ENCODE results near the gene TMEM61. TPM values are rescaled to one million over a fixed set of nuclear protein-coding genes. Genes with fewer than 3 reads are reported as not detected.
A peak's percentile ranks its signal among the peaks of the same experiment; 100 is the strongest.
"Not testable (repeated sequence)": the region's sequence is repeated elsewhere in the genome, so short reads cannot be mapped to it uniquely, and the experiment has no call there.

TMEM61 gene
- total RNA-seq, 1 donor from 2014 or later = not detected

DNA sequence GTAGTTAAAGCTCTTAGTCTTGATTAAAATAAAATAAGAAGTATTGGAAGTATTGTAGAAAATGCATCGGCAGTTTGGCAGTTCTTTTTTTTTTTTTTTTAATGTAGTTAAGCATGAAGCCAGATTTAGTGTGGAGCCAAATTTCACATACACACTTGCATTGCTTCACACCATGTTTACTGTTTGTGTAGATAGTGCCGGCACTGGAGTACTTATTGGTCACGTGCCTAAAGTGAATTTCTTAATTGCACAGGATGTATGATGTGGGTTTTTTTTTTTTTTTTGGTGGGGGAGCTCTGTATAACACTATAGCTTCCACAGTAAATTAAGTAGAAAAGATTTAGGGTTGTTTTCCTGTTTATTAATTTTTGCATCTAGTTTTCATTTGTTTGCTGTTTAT lies 21.2 kb upstream of the TMEM61 start:
- no peak for DNase-seq (ENCODE audit: low spot score in 2 of 2)

DNA sequence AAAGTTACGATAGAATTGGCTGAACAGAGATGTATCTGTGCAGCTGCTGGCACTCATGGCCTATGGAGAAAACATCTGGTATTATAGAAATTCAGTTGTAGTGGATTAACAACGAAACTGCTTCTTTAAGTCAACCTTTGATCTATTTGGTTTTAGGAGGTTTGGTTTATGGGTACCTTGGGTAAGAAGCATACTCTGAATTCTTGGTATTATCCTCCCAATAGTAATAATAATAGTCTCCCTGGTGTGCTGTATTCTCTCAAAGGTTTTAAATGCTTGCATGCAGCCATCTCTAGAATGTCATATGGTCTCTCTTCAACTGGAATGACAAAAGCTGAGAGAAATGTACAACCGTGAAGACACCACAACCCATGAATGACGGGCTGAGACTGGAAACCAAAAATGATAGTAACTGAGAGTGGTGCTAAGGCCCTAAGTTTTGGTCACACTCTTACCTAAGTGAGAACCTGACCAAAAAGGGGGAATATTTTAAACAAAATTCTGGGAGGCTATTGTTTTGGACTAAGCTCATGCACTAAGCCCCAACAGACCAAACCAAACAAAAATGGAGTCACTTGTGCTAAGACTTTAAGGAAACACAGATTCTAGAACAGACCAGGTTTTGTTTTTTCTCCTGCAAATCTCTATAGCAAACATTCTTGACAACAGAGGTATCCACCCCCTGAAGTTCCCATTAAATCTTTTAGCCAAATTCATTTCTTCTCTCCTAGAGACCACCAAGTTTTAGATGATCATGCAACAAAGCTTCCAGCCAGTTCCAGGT lies 17.6 kb upstream of the TMEM61 start:
- DNase-seq (ENCODE audit: low spot score in 2 of 2) = no peak
- FAIRE-seq = no peak

More for the DNA sequence above, 21.2 kb upstream of the TMEM61 start:
- FAIRE-seq = no peak

DNA sequence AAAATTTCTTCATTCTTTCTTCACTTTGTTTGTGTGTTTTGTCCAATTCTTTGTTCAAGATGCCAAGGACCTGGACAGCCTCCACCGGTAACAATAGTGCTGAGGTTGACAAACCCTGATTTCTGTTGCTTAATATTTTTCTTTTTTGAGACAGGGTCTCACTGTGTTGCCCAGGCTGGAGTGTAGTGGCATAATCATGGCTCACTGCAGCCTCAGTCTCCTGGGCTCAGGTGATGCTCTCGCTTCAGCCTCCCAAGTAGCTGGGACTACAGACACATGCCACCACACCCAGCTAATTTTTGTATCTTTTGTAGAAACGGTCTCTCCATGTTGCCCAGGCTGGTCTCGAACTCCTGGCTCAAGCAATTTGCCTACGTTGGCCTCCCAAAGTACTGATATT lies 16.6 kb upstream of the TMEM61 start:
- not testable (repeated sequence) for FAIRE-seq; DNase-seq (ENCODE audit: low spot score in 2 of 2)

DNA sequence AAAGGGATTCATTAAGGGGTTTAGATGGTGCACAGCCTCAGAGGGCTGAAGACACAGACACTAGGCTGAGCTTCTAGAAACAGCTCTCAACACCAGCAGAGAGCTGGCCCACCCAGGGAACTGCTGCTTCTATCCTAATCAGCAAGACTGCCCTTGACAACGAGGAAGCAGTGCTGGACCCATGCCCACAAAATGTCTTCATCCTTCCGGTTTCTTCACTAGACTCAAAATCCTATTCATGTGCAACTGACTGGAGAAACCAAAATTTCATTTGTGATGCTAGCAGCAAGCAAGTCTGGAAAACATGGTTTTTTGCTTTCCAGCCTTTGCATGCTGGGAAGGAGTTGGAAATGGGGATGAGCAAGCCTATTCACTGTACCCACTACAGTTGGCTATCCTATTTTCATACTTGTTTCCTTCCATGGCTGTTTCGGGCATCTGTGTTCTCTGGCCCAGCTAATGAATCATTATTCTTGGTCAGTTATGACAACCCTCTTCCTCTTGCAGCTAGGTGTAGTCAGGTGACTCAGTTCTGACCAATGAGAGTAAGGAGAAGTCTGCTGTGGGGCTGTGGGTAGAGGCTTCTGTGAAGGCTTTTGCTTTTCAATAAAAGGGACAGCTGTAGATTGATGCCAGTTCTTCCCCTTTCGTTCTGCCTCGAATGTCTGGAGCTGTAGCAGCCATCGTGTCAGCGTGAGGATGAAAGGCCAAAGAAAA lies 14.6 kb upstream of the TMEM61 start:
- no peak for FAIRE-seq
- no peak for DNase-seq (ENCODE audit: low spot score in 2 of 2)

DNA sequence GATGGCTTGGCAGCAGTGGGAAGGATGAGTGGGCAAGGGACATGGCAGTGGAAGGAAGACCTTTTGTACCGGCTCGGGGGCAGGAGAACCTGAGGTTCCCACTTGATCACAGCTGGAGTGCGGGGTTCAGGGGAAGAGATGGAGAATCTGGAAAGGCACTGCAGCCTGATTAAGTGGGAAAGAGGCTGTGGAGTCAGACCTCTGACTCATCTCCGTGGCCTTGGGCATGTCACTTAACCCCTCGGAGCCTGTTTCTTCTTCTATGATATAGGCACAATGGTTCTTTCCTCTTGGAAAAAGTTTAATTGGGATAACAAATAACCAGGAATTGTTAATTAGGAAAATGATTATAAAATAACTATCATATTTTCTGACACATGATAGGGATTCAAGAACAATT lies 13.1 kb upstream of the TMEM61 start:
- FAIRE-seq (no peak), DNase-seq (ENCODE audit: low spot score in 2 of 2) (no peak)

DNA sequence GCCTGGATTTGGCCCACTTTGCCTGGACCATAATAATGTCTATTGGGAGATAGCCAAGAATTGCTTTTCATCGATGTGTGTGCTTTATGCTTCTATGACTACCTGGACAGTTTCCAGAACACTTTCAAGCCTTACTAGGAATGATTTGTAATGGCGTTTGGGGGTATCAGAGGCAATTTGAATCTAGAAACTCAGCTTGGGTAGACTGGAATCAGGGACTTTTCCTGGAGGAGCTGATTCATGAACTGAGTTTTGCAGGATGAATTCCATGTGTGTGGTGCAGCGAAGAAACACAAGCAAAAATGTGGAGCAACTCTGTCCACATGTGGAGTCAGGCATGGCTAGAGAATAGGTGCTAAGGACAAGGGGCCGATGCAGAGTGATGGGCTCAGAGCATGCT lies 11.9 kb upstream of the TMEM61 start:
- DNase-seq (ENCODE audit: low spot score in 2 of 2) (no peak), FAIRE-seq (no peak)

DNA sequence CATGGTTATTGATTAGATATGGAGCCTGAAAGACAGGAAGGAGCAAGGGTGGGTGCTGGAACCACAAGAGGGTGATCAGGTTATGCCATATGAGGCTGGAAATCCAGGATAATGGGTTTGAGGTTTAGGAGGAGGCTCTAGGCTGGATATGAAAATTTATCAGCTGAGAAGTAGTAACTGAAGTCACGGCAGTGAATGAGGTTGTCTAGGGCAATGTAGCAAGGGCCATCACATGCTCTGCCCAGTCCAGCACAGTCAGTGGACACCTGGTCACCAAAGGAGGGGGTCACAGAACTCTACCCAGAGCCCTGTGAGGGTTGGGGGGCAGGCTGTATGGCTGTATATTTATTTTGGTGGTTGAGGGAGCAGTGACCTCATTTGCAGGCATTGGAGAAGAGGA lies 10.5 kb upstream of the TMEM61 start:
- no peak for DNase-seq (ENCODE audit: low spot score in 2 of 2)
- FAIRE-seq = no peak

DNA sequence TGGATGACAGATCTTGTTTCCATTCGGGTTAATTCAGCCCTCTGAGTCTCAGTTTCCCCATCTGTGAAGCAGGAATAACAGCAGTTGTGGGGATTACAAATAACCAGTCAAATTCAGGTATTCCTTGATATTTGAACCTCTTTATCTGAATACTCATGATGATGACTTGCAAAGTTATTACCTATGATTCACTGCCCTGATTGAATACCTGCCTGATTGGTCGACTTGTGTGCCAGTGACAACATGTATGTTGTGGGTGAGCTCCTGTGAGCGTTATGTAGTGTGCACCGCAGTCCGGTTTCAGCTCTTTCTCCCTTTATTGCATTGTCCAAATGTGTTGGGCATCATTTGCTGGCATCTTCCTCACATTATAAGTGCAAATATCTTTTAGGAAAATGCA lies 9.5 kb upstream of the TMEM61 start:
- DNase-seq (ENCODE audit: low spot score in 2 of 2) (no peak), FAIRE-seq (no peak)

DNA sequence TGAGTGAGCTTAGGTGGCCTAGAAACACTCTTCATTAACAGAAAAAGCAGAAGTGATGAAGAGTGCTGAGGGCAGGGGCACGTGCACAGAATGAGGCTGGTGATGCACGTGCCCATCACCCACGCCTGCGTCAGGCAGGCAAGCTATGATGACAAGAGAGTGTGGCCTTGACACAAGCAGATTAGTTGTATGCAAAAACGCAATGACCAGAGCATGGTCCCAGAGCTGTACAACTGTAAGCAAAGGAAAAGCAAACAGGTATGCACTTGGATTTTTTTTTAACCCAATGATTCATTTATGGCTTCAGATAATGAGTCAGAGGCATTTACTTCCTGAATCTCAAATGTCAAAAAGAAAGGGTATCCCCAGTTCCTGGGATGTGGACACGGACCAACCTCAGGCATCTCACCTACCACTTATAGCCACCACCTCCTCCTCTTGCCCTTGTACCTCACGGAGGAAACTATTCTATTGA lies 9.1 kb upstream of the TMEM61 start:
- FAIRE-seq = no peak

DNA sequence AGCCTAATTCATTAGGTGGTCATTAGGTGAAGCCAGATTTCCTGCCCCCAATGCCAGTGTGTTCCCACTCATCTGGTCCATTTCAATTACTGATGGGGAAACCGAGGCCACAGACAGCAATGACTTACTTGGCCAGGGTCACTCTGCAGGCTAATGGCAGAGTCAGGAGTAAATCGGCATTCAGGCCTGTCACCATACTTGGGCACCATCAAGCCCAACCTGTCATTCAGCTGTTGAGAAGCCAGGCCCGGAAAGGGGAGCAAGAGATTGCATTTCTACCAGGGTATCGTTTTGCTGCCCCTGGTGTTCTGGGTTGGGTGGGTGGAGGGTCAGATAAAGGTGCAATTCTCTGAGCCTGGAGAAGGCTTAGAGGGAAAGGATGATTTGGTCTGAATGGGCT lies 8.0 kb upstream of the TMEM61 start:
- FAIRE-seq (no peak), DNase-seq (ENCODE audit: low spot score in 2 of 2) (no peak)

More for the DNA sequence above, 9.1 kb upstream of the TMEM61 start:
- no peak for DNase-seq (ENCODE audit: low spot score in 2 of 2)

DNA sequence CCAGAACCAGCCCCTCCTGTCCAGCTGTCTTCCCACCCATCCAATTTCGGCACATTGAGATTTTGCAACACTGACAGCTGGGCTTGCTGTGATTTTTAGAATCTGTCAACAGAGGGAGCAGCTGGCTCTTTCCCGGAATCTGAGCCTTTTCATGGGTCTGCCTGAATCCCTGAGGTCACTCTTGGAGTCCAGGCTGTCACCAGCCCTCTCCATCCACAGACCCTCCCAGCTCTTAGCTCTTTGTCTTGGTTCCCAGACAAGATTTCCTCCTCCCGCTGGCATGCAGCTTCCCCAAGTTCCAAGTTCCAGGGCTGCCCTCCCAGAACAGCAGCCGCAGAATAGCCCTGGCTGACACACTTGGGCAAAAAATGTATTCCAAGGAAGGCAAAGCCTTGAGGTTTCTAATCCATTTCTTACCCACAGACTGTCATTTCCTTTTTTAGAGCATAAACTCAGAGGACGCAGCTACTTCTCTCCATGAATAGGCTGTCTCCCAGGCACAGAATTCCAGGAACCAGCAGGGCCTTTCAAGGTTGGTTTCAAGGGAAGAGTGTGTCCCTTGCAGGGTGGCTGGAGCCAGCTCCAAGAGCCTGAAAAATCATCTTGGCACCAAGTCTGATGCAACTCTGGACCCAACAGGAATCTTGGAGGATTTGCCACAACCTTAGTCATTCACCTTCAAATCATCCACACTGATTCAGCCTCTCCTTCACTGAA lies 7.1 kb upstream of the TMEM61 start:
- FAIRE-seq = no peak
- DNase-seq (ENCODE audit: low spot score in 2 of 2) = peak; percentile 25 to 59

DNA sequence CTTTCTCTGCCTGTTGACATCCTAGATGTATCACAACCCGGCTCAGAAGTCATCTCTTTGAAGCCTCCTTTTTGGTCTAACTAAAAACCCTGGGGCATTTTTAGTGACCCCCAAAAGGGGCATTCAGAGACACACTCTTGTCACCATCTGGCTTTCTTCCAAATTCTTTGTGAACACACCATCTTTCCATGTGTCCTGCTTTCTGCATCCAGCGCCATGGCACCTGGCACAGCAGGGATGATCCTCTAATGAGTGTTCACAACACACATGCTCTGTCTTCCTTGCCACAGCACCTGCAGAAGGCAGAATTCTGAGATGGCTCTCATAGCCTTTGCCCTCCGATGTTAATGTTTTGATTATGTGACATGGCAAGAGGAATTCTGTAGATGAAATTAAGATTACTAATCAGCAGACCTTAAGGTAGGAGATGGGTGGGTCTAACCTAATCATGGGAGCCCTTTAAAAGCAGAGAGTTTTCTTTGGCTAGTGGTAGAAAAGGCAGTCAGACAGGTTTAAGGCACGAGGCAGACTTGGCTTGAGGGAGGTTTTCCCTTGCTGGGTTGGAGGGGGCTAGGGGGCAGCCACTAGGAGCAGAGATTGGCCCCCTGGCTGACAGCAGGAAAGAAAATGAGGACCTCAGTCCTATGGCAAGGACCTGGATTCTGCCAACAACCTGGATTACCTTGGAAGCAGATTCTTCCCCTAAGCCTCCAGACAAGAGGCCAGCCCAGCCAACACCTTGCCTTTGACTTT lies 4.9 kb upstream of the TMEM61 start:
- no peak for DNase-seq (ENCODE audit: low spot score in 2 of 2)
- no peak for FAIRE-seq

DNA sequence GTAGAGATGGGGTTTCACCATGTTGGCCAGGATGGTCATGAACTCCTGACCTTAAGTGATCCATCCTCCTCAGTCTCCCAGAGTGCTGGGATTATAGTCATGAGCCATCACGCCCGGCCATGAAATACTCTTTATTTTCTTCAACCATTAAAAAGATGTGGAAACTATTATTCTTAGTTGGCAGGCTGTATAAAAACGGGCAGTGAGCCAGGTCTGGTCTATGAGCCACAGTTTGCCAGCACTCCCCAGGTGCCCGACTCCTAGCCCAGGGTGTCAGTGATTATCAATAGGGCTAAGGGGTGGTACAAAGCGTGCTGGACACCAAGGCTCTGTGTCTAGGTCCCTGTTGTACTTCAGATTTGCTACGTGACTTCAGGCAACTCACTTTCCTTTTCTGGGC lies 3.7 kb upstream of the TMEM61 start:
- FAIRE-seq = no peak

DNA sequence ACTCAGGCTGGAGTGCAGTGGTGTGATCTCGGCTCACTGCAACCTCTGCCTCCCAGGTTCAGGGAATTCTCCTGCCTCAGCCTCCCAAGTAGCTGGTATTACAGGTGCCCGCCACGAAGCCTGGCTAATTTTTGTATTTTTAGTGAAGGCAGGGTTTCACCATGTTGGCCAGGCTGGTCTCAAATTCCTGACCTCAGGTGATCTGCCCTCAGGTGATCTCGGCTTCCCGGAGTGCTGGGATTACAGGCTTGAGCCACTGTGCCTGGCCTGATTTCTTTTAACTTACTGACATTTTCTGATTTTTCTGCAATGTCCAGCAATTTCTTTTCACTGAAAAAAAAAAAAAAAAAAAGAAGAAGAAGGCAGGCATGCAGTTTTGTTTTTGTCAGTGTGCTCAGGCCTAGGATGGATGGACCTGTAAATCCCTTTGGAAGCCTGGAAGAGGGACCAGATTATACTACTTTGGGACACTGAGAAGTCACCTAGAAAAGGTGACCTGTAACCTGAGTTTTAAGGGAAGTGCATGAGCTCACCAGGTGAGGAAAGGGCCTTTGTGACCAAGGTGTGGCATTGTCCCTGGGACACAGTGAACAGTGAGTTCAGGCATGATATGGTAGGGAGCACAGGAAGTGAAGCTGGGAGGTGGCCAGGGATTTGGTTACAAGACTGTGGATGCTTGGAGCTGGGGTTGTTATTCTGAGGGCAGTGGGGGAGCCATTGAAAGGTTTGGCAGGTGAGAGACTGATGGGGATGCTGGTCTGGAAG lies 2.7 kb upstream of the TMEM61 start:
- DNase-seq (ENCODE audit: low spot score in 2 of 2) (no peak), FAIRE-seq (no peak)

More for the DNA sequence above, 3.7 kb upstream of the TMEM61 start:
- DNase-seq (ENCODE audit: low spot score in 2 of 2) = no peak

DNA sequence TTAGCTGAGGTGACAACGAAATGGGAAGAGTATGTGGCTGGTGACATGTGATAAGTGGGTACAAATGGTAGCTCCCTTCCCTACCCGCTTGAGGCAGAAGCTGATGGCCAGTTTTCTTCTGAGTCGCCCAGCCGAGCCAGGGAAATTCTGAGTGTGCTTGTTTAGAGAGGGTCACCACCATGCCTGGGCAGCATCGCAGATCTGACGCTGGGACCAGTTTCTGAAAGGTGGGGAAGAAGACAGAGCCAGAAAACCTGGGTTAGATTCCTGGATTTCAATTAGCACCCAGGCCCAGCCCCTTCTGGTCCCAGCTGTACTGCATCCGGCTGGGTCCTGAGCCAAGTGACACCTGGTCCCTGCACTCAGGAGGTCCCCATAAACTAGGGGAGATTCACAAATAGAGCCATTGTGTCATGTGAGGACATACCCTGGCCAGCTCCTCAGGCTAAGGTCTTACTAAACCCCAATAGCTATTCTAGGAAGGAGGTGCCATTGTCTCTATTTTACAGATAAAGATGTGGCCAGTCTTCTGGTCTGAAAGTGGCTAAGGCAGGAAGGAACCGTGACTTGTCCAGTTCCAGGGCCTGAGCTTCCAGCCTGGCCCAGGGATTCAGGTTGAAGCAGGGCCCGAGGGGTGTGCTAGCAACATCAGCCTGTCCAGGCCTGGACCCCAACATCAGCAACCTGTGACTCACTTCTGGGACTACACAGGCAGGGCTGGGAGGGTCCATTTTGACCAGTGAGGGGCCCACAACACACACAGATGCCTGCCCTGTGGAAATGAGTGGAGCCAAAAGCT lies 1.7 kb upstream of the TMEM61 start:
- DNase-seq (ENCODE audit: low spot score in 2 of 2) (no peak), FAIRE-seq (no peak)

DNA sequence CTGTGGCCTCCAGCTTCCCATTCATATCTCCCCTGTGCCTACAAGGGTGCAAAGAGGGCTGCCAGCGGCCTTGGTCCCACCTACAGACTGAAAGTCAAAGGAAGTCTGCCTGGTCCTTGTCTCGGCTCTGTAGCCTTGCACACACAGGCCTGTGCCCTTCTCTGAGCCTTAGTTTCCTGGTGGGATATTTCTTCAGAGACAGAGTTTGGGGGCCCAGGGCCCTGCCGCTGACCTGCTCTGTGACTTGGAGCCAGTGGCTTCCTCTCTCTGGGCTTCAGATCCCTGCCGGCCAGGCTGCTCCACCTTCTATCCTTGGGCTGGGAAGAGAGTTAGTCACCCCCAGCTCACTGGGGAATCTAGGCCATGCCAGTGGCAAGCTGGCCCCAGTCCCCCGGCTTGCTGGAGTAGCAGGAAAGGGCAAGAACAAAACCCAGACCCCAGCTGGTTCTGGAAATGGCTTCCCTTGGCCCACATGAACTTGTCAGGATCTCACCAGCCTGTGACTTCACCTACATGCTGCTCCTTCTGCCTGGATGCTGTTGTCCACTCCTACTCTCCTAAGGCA lies 1.0 kb upstream of the TMEM61 start:
- DNase-seq (ENCODE audit: low spot score in 2 of 2) (no peak), FAIRE-seq (no peak)

DNA sequence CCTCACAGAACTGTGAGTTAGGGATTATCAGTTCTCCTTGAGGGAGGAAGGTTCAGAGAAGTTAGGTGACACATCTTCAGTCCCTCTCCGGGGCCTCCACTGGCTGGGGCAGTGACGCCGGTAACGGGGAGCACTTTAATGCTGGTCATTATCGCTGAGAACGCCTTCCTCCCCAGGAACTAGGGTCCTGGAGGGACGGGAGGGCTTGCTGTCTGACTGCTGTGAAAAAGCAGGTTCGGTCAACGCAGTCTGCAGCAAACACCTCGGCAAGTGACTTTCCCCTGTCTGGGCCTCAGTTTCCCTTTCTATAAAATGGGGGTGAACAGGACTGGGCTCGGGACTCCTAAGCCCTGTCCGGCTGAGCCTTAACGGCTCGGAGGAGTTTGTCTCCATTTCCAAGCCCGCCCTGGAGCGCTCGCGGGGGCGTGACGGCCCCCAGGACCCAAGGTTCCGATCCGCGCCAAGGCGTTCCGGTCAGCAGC lies 341 bp upstream of the TMEM61 start:
- FAIRE-seq (no peak), DNase-seq (ENCODE audit: low spot score in 2 of 2) (no peak)

DNA sequence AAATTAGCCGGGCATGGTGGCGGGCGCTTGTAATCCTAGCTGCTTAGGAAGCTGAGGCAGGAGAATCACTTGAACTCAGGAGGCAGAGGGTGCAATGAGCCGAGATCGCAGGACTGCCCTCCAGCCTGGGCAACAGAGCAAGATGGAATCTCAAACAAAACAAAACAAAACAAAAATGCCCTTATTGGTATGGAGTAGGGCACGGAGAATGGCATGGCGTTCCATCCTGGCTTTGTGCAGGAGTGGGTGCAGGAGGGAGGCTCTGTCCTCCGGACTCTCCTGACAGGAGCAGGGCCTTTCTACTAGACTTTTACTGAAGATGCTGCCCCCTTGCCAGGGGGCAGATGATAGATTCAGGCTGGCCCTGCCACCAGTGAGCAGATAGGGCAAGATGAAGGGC lies 1.0 kb downstream of the TMEM61 start:
- FAIRE-seq = no peak
- peak in 1 of 2 donors; percentile 0 for DNase-seq (ENCODE audit: low spot score in 2 of 2)
